ENCODE data around the gene BAZ2B. TPM values are rescaled to one million over a fixed set of nuclear protein-coding genes. Genes with fewer than 3 reads are reported as not detected.

BAZ2B gene
- total and polyA plus RNA-seq, 9 of the 15 experiments (the other 6 are each of a cell fraction or from before 2014, with no cell fraction given): 7.5 to 38.6 (median 19.8) TPM

GRCh38 chr2:159518321-159519005, 97.9 kb downstream of the BAZ2B start:
- intact Hi-C loops (cut with micrococcal nuclease) (loop anchor here (5.0 kb wide), 1 partner anchor 99 kb away; the partner anchor contains the start of gene BAZ2B), in situ Hi-C loops (cut with MboI) (no loop called here)
- Histone ChIP-seq H4K20me1 (replicated peaks; ENCODE audit: control insufficient read depth, insufficient read depth, low read length) (no peaks in the 10 kb centered on the region), H3K4me3 (no peak overlapping the region), H3K9ac (ENCODE audit: insufficient read depth in 1 of 2, low read depth in 2 of 2, low read length in 2 of 2) (no peak overlapping the region), H3K9me1 (ENCODE audit: control insufficient read depth, insufficient read depth, low read length) (no peaks in the 10 kb centered on the region), H3K36me3 (ENCODE audit: control insufficient read depth, insufficient read depth, low read length) (no peaks in the 10 kb centered on the region), H3K27ac (ENCODE audit: extremely low read depth, low read depth, low read length) (no peak overlapping the region), H3K27me3 (ENCODE audit: control insufficient read depth in 2 of 2, insufficient read depth in 2 of 2, low read length in 2 of 2) (no peaks in the 10 kb centered on the region), H3K4me1 (replicated peaks in 1 of 2; ENCODE audit: control insufficient read depth in 2 of 2, insufficient read depth in 2 of 2, low read length in 2 of 2) (peaks cover 0 to 7% of the 10 kb centered on the region in 2 experiments; a peak in 1 of 5 replicates), H3K79me2 (ENCODE audit: control insufficient read depth, insufficient read depth, low read length) (no peaks in the 10 kb centered on the region), H3K4me2 (ENCODE audit: insufficient read depth, low read length) (no peak overlapping the region), H3K9me3 (replicated peaks; ENCODE audit: control insufficient read depth, insufficient read depth, low read depth, low read length) (no peaks in the 10 kb centered on the region), H2AFZ (ENCODE audit: low read depth, low read length) (no peak overlapping the region; the same call in 1 of the 2 replicates)
- no TSS peak for BruUV-seq (replicated peaks)
- TF ChIP-seq SMAD1 (IDR thresholded peaks at IDR 0.05; ENCODE audit: low read depth, low read length, partially characterized antibody): no peak
- TF ChIP-seq JUNB (CRISPR knock-in tag; conservative IDR thresholded peaks at IDR 0.05): no peak
- no peak for TF ChIP-seq CHD1 (IDR thresholded peaks at IDR 0.05; ENCODE audit: low read length)
- no peak for TF ChIP-seq NFIX (CRISPR knock-in tag; IDR thresholded peaks at IDR 0.05; ENCODE audit: low read depth)
- no peak for TF ChIP-seq LEF1 (IDR thresholded peaks at IDR 0.05)
- POLR2A ChIA-PET: interaction anchor here (0.6 to 1.2 kb wide), 3 partner anchors 13 to 21 kb away, joined by 3 read pairs; no protein-coding TSS in a partner anchor
- CTCF ChIA-PET (ENCODE audit: low intra/inter-chr PET ratio): no interaction called here
- ATAC-seq (peak; percentile 38; the same call in 1 of the 3 replicates), FAIRE-seq (no peak), DNase-seq (ENCODE audit: extremely low read depth in 1 of 4, low spot score in 3 of 4) (no peak)
- WGBS (ENCODE audit: insufficient coverage, low coverage, missing lambda C conversion rate): 68% methylated on average over 3 of the region's 3 CpGs

All from K562 (cell line).